GOT3 (cell line): ENCODE measurements around the gene ZNF195.
"Not testable (repeated sequence)": the region's sequence is repeated elsewhere in the genome, so short reads cannot be mapped to it uniquely, and the experiment has no call there.

Experiments used
- DNase-seq: peaks from one replicate; lab custom pipeline; 2025; ENCODE audit warnings: mixed read lengths; lab: John Stamatoyannopoulos, UW

Gene ZNF195

GRCh38 chr11:3378426-3379423 is at the start of gene ZNF195:
ZNF195 (minus strand) TSS chr11:3379146; CDS start chr11:3379040, 106 bp downstream.
- peak; percentile 72 for DNase-seq

- DNase-seq, result not testable (repeated sequence)
Measured at GRCh38 chr11:3428076-3428475, 49.1 kb upstream of the ZNF195 start.

- not testable (repeated sequence) for DNase-seq
Measured at GRCh38 chr11:3426541-3426940, 47.6 kb upstream of the ZNF195 start.

- not testable (repeated sequence) for DNase-seq
Measured at GRCh38 chr11:3423928-3424327, 45.0 kb upstream of the ZNF195 start.

- not testable (repeated sequence) for DNase-seq
Measured at GRCh38 chr11:3423138-3423731, 44.3 kb upstream of the ZNF195 start.

GRCh38 chr11:3422380-3423137 is 43.6 kb upstream of the ZNF195 start:
- DNase-seq, result peak; percentile 88

GRCh38 chr11:3421608-3422379 is 42.8 kb upstream of the ZNF195 start:
- DNase-seq, result peak; percentile 33

- DNase-seq, result not testable (repeated sequence)
Measured at GRCh38 chr11:3420281-3421042, 41.5 kb upstream of the ZNF195 start.

- DNase-seq, result not testable (repeated sequence)
Measured at GRCh38 chr11:3419496-3419895, 40.5 kb upstream of the ZNF195 start.

GRCh38 chr11:3417047-3417446 is 38.1 kb upstream of the ZNF195 start:
- DNase-seq, result not testable (repeated sequence)

GRCh38 chr11:3415301-3415700 is 36.4 kb upstream of the ZNF195 start:
- not testable (repeated sequence) for DNase-seq

- not testable (repeated sequence) for DNase-seq
Measured at GRCh38 chr11:3413666-3414065, 34.7 kb upstream of the ZNF195 start.

GRCh38 chr11:3412837-3413236 is 33.9 kb upstream of the ZNF195 start:
- DNase-seq, result no peak

- not testable (repeated sequence) for DNase-seq
Measured at GRCh38 chr11:3408722-3409121, 29.8 kb upstream of the ZNF195 start.

- not testable (repeated sequence) for DNase-seq
Measured at GRCh38 chr11:3408058-3408605, 29.2 kb upstream of the ZNF195 start.

GRCh38 chr11:3406937-3407336 is 28.0 kb upstream of the ZNF195 start:
- not testable (repeated sequence) for DNase-seq

- DNase-seq, result not testable (repeated sequence)
Measured at GRCh38 chr11:3406223-3406875, 27.4 kb upstream of the ZNF195 start.

GRCh38 chr11:3404076-3404925 is 25.4 kb upstream of the ZNF195 start:
- not testable (repeated sequence) for DNase-seq

- not testable (repeated sequence) for DNase-seq
Measured at GRCh38 chr11:3402861-3403250, 23.9 kb upstream of the ZNF195 start.
